Keratinocyte (primary cell): ENCODE measurements around the gene SLC5A3. TPM values are rescaled to one million over a fixed set of nuclear protein-coding genes. Genes with fewer than 3 reads are reported as not detected.

ENCODE experiments used
- DNase-seq: peaks from one replicate; pipeline ENCODE4 v3.0.0-alpha.2; 2011; ENCODE audit warnings: low read depth, missing footprints, low spot score
- FAIRE-seq: peaks from 2 replicates; lab custom pipeline; 2011; peaks lifted over from hg19 to GRCh38; lab: Jason Lieb, UNC
- H2AFZ ChIP-seq: 2 replicates; pipeline ENCODE4 v1.6.0; 2012; ENCODE audit warnings: low read length, control low read depth, inconsistent platforms; ENCODE audit not compliant: control insufficient read depth
- H3K27ac ChIP-seq: 2 replicates; pipeline ENCODE4 v1.5.1; 2011; ENCODE audit warnings: low read length; ENCODE audit not compliant: control insufficient read depth, insufficient read depth
- H3K27me3 ChIP-seq: 3 replicates; pipeline ENCODE4 v1.6.0; 2011; ENCODE audit warnings: low read length; ENCODE audit not compliant: control insufficient read depth, insufficient read depth; ENCODE audit errors: extremely low read depth
- H3K36me3 ChIP-seq, 2 experiments: 2 replicates in 1 of 2; 3 replicates in 1 of 2; pipeline ENCODE4 v1.5.1; 2011; ENCODE audit warnings: low read length in 2 of 2, mild to moderate bottlenecking in 1 of 2; ENCODE audit not compliant: control insufficient read depth in 2 of 2, insufficient read depth in 2 of 2; ENCODE audit errors: extremely low read depth in 1 of 2
- H3K4me1 ChIP-seq: 3 replicates; pipeline ENCODE4 v1.5.1; 2011; ENCODE audit warnings: low read length; ENCODE audit not compliant: control insufficient read depth, insufficient read depth; ENCODE audit errors: extremely low read depth
- H3K4me2 ChIP-seq: 3 replicates; pipeline ENCODE4 v1.6.0; 2011; ENCODE audit warnings: low read depth, low read length; ENCODE audit not compliant: control insufficient read depth, insufficient read depth; ENCODE audit errors: extremely low read depth
- H3K4me3 ChIP-seq, 3 experiments: fragments of 200-600 bp in 1 of 3; sonication (generic) in 1 of 3; 2 replicates in 2 of 3; 3 replicates in 1 of 3; pipeline ENCODE4 v1.5.1; 2011 to 2016; ENCODE audit warnings: low read length in 3 of 3, mild to moderate bottlenecking in 3 of 3, control low read depth in 2 of 3, inconsistent platforms in 1 of 3, low read depth in 1 of 3, mixed read lengths in 1 of 3, mixed run types in 1 of 3, moderate library complexity in 1 of 3; ENCODE audit not compliant: control insufficient read depth in 2 of 3, insufficient read depth in 2 of 3; ENCODE audit errors: extremely low read depth in 1 of 3
- H3K79me2 ChIP-seq: 2 replicates; pipeline ENCODE4 v1.6.0; 2012; ENCODE audit warnings: low read length; ENCODE audit not compliant: control insufficient read depth, insufficient read depth
- H3K9ac ChIP-seq: 3 replicates; pipeline ENCODE4 v1.6.0; 2011; ENCODE audit warnings: low read length; ENCODE audit not compliant: control insufficient read depth, insufficient read depth; ENCODE audit errors: extremely low read depth
- H3K9me1 ChIP-seq: 3 replicates; pipeline ENCODE4 v1.6.0; 2011; ENCODE audit warnings: low read length; ENCODE audit not compliant: control insufficient read depth, insufficient read depth; ENCODE audit errors: extremely low read depth
- H3K9me3 ChIP-seq: 2 replicates; pipeline ENCODE4 v1.5.1; 2012; ENCODE audit warnings: low read depth, low read length; ENCODE audit not compliant: control insufficient read depth
- H4K20me1 ChIP-seq: 3 replicates; pipeline ENCODE4 v1.6.0; 2011; ENCODE audit warnings: low read length; ENCODE audit not compliant: control insufficient read depth, insufficient read depth; ENCODE audit errors: extremely low read depth
- CTCF ChIP-seq, 3 experiments: IDR thresholded peaks in 1 of 3; conservative IDR thresholded peaks in 1 of 3; optimal IDR thresholded peaks in 1 of 3; 2 replicates in 2 of 3; 3 replicates in 1 of 3; pipeline versions ENCODE3 to v1.5.1; 2011; ENCODE audit warnings: low read length in 3 of 3, mild to moderate bottlenecking in 3 of 3, moderate library complexity in 2 of 3, control low read depth in 1 of 3, inconsistent platforms in 1 of 3; ENCODE audit not compliant: insufficient read depth in 2 of 3; ENCODE audit errors: extremely low read depth in 1 of 3
- EZH2 ChIP-seq: IDR thresholded peaks from one replicate; pipeline ENCODE4 v1.6.1; 2012; ENCODE audit warnings: inconsistent platforms, mild to moderate bottlenecking, low read length, moderate library complexity
- dilution Hi-C: fragments of 300-500 bp; cut with MboI; formaldehyde crosslinking; loops from one replicate; pipeline ENCODE4 v1.7.0; 2020; ENCODE audit warnings: low sequenced_read_pairs; ENCODE audit not compliant: extremely low pct_ligation_motif_present
- polyA plus RNA-seq, 5 experiments: library from polyadenylated mRNA; depleted of rRNA in 3 of 5; stranded (reverse) in 3 of 5; stranded (forward) in 1 of 5; unstranded in 1 of 5; fragments of >200 nt; gene quantifications; 1 replicate in 1 of 5; 2 replicates in 3 of 5; 3 replicates in 1 of 5; pipeline versions ENCODE4 v1.2.1 to v1.2.3, GENCODE V29; 2011 to 2012; ENCODE audit warnings: missing spikeins in 2 of 5, low read depth in 1 of 5, low replicate concordance in 1 of 5

Gene SLC5A3
- polyA plus RNA-seq, 1 donor (not counting 4 experiments of a cell fraction or from before 2014, with no cell fraction given), result 5.9 TPM

DNA sequence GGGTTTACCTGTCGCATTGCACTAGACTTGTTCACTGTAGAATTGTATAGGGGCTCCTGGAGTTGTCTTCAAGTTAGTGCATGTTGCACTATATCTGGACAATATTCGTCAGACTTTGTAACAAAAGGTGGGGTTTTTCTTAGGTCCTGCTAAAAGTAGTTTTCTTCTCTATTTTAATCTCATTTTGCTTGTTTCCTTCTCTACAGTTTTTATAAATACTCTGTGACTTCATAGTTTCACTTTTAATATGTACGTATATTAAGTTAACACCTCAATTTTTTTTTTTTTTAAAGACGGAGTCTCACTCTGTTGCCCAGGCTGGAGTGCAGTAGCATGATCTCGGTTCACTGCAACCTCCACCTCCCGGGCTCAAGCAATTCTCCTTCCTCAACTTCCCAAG lies 26.5 kb upstream of the SLC5A3 start:
- Histone ChIP-seq H4K20me1 (no peaks in the 10 kb centered on the region), H3K79me2 (no peaks in the 10 kb centered on the region), H3K27me3 (no peaks in the 10 kb centered on the region), H3K4me1 (peaks cover 15% of the 10 kb centered on the region), H2AFZ (no peak overlapping the region), H3K36me3 (no peaks in the 10 kb centered on the region), H3K9me3 (no peaks in the 10 kb centered on the region), H3K9me1 (no peaks in the 10 kb centered on the region), H3K4me3 (no peak overlapping the region), H3K9ac (no peak overlapping the region), H3K4me2 (no peak overlapping the region), H3K27ac (no peak overlapping the region)
- dilution Hi-C loops, result no loop called here
- no peak for FAIRE-seq
- TF ChIP-seq EZH2, result no peak
- TF ChIP-seq CTCF (optimal IDR thresholded peaks at IDR 0.05 in 1 of 3, IDR thresholded peaks at IDR 0.05 in 1 of 3, conservative IDR thresholded peaks at IDR 0.05 in 1 of 3; ENCODE audit: extremely low read depth in 1 of 3, insufficient read depth in 2 of 3, low read length in 3 of 3), result no peak
- no peak for DNase-seq

GRCh38 chr21:34047835-34048234 lies 25.5 kb upstream of the SLC5A3 start:
- dilution Hi-C loops, result no loop called here

More at GRCh38 chr21:34047835-34048234, 25.5 kb upstream of the SLC5A3 start:
- Histone ChIP-seq H3K4me3 (no peak overlapping the region), H3K36me3 (no peaks in the 10 kb centered on the region), H3K9me1 (no peaks in the 10 kb centered on the region), H3K9me3 (no peaks in the 10 kb centered on the region), H3K4me2 (no peak overlapping the region), H2AFZ (no peak overlapping the region), H4K20me1 (no peaks in the 10 kb centered on the region), H3K4me1 (peaks cover 15% of the 10 kb centered on the region), H3K27ac (no peak overlapping the region), H3K79me2 (no peaks in the 10 kb centered on the region), H3K27me3 (no peaks in the 10 kb centered on the region), H3K9ac (no peak overlapping the region)
- no peak for DNase-seq
- TF ChIP-seq EZH2 (no peak), CTCF (optimal IDR thresholded peaks at IDR 0.05 in 1 of 3, IDR thresholded peaks at IDR 0.05 in 1 of 3, conservative IDR thresholded peaks at IDR 0.05 in 1 of 3; ENCODE audit: extremely low read depth in 1 of 3, insufficient read depth in 2 of 3, low read length in 3 of 3) (no peak)
- FAIRE-seq, result no peak
